ENCODE measurements around the gene HIRIP3.
"Not testable (repeated sequence)": the region's sequence is repeated elsewhere in the genome, so short reads cannot be mapped to it uniquely, and the experiment has no call there.

The HIRIP3 gene

DNA sequence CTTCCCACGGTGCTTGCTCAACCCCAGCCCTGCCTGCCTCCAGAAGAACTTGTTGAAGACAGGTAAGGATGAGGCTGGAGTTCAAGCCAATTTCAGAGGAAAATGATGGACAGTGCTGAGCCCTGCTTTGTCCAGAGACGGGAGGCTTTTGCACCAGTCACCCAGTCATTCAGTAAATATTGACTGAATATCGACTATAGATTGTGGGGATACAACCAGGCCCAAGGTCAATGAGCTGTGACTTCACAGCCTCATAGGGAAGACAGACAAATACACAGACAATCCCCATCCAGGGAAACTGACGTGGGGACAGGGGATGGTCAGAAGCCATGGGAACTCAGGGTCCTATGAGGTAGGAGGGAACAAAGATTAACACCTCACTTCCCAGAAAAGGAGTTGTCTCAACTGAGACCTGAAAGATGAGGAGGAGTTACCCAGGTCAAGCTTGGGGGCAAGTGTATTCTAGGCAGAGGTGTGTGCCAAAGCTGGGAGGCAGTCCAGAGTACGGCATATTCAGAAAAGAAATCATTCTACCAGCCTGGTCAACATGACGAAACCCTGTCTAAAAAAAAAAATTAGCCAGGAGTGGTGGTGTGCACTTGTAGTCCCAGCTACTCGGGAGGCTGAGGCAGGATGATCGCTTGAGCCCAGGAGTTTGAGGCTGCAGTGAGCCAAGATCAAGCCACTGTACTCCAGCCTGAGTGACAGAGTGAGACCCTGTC, 21.3 kb upstream of the HIRIP3 start:
- DNase-seq: no peak

GRCh38 chr16:30015450-30015849, 20.0 kb upstream of the HIRIP3 start:
- not testable (repeated sequence) for DNase-seq

DNA sequence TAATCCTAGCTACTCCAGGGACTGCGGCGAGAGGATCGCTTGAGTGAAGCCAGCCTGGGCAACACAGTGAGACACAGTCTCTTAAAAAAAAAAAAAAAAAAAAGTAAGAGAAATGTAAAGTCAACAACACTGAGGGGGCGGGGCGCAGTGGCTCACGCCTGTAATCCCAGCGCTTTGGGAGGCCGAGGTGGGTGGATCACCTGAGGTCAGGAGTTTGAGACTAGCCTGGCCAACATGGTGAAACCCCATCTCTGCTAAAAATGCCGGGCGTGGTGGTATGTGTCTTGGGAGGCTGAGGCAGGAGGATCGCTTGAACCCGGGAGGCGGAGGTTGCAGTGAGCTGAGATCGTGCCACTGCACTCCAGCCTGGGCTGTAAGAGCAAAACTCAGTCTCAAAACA, 17.2 kb upstream of the HIRIP3 start:
- DNase-seq: not testable (repeated sequence)

- DNase-seq: no peak
Measured at GRCh38 chr16:30011714-30012504, 16.5 kb upstream of the HIRIP3 start.

DNA sequence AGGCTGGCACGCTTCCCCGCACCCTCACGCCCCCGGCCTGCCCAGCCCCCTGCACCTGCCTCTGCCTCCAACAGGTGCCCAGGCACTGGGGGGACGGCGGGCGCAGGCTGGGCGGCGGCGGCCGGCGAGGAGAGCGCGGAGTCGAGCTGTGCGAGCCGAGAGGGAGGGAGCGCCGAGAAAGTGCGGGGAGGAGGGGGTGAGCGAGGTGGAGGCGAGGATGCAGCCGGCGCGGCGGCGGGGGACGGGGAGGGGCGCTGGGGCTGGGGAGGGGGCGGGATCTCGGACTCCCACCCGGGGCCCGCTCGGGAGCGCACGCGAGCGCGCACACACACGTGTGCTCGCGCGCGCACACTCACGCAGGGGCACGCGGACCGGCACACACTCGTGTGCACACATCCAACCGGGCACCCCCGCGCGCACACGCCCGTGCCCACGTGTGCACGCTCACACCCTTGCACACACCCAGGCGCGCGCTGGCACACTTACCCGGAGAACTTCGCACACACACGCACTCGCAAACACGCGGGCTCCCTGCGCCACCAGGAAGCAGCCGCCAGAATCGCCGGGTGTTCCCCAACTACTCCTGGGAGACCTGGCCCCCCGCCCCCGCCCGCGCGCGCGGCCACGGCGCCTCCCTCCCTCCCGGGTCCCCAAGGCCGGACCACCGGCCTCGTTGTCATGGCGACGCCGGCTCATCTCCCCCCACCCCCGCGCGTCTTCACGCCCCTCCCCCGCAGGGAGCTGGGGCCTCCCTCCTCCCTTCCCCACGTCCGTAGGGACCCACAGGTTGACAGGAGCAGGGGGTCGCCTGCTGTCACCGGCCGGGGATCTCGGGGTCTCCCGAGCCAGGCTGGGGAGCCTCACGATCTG, 15.7 kb upstream of the HIRIP3 start, which contains the start of gene DOC2A:
Gene DOC2A, minus strand, starts transcription at position 184 of the 870 bp plus-strand sequence. CDS start 805 bp downstream, outside the sequence.
- peak in 6 of 56 donors; percentile 16 to 84 (median 23) for DNase-seq

DNA sequence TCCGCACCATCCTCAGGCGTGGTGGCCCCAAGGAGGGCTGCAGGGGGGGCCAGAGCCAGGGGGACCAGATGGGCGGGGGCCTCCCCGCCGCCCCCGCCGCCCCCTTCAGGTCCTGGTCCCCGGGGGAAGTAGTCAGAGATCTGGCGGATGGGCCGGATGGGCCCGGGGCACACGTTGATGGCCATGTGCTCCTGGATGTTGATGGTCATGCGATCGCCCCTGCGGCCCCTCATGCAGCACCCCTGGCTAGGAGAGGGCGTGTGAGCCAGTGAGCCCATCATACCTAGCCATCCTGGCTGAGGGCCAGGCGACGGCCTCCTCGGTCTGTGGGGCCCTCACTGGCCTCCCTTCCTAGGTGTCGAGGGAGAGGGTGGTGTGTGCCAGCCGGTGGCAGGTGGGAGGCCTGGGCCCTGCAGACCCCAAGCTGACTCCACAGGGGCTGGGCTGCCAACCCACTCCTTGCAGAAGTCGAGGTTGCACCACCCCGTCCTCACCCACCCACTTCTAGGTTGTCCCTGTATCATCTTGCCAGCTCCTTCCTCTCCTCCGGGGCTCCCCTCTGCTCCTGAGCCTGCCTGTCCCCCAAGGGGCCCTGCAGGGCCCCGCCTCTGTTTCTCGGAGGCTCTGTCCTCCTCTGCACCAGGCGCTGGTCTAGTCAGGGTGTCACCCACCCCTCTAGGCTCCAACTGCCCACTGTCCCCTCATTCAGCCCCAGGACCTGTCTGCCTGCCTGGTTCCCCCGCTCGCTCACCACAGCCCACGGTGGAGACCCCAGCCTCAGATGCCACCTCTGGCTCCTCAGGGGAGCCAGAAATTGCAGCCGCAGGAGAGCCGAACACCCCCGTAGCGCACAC, 14.8 kb upstream of the HIRIP3 start:
- no peak for DNase-seq

DNA sequence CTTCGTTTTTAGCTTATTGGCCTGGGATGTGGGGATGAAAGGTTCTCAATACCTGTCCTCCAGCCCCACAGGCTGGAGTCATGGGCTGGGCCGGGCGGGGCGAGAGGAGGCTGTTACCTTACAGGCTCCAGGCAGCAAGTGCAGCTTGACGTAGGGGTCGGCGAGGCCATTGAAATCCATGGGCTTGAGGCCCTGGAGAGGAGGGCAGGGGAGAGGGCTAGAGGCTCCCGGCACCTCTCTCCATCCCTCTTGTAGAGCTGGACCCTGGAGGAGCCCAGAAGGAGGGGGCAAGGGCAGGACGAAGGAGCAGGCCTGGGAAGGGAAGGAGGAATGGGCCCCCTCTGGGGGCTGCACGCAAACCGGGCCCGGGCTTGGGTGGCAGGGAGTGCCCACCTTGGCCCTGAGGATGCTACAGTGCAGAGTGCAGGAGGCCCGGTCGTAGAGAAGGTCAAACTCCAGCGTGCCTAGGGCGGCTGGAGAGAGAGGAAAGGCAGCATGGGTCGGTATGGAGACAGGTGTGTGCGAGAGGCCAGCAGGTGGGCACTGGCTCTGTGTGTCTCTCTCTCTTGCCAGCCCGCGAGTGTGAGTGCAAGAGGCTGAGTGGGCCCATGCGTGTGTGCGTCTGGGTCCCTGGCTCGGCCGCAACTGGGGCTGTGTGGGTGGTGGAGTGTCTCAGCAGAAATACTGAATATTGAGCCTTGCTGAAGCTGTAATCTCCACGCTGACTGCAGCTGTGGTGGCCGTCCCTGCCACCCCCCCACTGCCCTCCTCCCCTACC, 13.9 kb upstream of the HIRIP3 start:
- no peak for DNase-seq

DNA sequence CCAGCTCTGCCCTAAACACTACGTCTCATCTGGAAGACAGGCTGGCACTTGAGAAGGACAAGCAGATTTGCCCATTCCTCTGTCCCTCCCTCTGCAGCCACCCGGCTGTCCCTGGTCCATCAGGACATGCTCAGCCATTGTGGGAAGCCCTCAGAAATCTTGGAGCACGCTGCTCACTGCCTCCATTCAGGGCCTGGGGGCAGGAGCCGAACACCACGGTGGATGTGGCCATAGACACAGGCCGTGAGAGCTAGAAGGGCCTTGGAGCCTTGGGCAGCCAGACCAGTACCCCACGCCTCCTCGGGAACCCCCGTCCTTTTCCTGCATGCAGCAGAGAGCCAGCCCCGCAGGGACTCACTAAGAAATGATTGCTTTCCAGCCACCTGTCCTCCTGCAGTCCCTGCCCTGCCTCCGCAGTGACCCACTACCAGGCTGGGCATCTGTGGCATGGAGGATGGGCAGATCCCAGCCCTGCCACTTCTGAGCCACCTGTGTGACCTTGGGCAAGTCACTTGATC, 12.0 kb upstream of the HIRIP3 start:
- DNase-seq: no peak

GRCh38 chr16:30006659-30007377, 11.4 kb upstream of the HIRIP3 start:
- no peak for DNase-seq

- DNase-seq: no peak
Measured at GRCh38 chr16:30006095-30006473, 10.7 kb upstream of the HIRIP3 start.

DNA sequence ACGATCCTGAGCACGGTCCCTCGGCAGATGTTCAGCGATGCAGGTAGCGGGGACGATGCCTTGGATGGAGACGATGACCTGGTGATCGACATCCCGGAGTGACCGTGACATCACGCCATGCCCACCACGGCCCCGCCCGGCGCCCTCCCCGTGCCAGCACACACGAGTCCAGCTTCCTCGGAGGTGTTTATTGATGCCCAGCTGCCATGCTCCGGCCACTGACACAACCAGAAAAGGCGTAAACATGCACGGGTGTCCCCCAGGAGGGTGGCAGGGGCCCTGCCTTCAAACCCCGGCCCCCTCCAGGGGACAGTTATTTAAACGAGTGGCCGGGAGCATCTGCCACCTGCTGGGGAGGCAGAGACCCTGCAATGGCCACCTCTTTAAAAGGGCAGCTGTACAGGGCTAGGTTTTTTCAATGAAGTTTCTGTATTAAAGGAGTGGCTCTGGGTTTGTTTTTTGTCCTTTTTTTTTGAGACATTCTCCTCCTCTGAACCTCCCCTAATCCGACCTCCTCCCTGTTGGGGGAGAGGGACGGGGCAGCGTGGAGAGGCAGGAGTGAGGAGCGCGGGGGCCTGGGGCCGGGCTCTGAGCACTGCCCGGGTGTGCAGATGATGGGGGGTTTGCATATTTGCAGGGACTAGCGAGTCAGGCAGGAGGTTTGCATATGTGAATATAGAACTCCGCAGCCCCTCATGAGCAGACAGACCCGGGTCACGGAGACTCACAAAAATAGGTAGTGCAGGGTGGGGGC, 10.1 kb upstream of the HIRIP3 start:
- DNase-seq: peak in 5 of 56 donors; percentile 7 to 58 (median 22)

DNA sequence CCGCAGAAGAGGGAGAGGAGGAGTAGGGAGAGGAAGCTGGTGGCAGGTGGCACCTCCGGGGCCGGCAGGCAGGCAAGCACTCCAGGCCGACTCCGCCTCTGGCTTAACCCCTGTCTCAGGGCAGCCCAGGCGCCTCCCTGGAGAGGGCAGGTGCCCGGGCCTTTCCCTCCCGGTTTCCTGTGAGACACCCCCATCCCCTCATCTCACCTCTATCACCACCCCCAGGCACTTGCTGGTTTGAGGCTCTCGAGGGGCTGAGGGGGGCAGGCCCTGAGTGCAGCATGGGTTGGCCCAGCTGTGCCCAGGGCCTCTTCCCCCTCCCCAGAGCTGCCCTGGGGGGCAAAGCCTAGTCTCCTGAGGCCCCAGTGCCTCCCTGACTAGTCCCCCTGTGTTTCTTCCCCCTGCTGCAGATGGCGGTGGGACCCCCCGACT, 9.4 kb upstream of the HIRIP3 start:
- DNase-seq: peak in 1 of 56 donors; percentile 7

- no peak for DNase-seq
Measured at GRCh38 chr16:30004424-30004776, 9.0 kb upstream of the HIRIP3 start.

GRCh38 chr16:30003670-30004423, 8.4 kb upstream of the HIRIP3 start:
- no peak for DNase-seq

- no peak for DNase-seq
Measured at GRCh38 chr16:30002614-30003346, 7.4 kb upstream of the HIRIP3 start.

- DNase-seq: no peak
Measured at GRCh38 chr16:30000735-30001631, 5.6 kb upstream of the HIRIP3 start.

Measured in amygdala (tissue), 56 donors.